Breast epithelium (tissue), 3 donors: ENCODE data around the gene CLDND2.

ENCODE experiments used
- CTCF ChIP-seq, 3 donors: fragments of 450-650 bp; IDR thresholded peaks; one replicate each; pipeline ENCODE4 v1.5.1; 2016 to 2017; ENCODE audit warnings: antibody characterized with exemption in 3 of 3, mild to moderate bottlenecking in 3 of 3, moderate library complexity in 3 of 3
- POLR2A ChIP-seq: fragments of 450-650 bp; IDR thresholded peaks from one replicate; pipeline ENCODE4 v1.6.1; 2016; ENCODE audit warnings: antibody characterized with exemption, mild to moderate bottlenecking, moderate library complexity
- POLR2AphosphoS5 ChIP-seq, 3 donors: sonication (generic); formaldehyde crosslinking; IDR thresholded peaks; one replicate each; pipeline ENCODE4 v1.6.1; 2017; ENCODE audit warnings: antibody characterized with exemption in 3 of 3

GRCh38 chr19:51392701-51393100 lies 23.9 kb upstream of the CLDND2 start:
- TF ChIP-seq POLR2A (no peak), CTCF (IDR thresholded peaks at IDR 0.05) (no peak), POLR2AphosphoS5 (IDR thresholded peaks at IDR 0.05) (no peak)
